ENCODE results near the gene RHBDL2. TPM values are rescaled to one million over a fixed set of nuclear protein-coding genes. Genes with fewer than 3 reads are reported as not detected.
A peak's percentile ranks its signal among the peaks of the same experiment; 100 is the strongest.

The RHBDL2 gene
- total and polyA plus RNA-seq, 10 of the 15 experiments (the other 5 are each of a cell fraction or from before 2014, with no cell fraction given) = 0.05 TPM; not detected in 9

DNA sequence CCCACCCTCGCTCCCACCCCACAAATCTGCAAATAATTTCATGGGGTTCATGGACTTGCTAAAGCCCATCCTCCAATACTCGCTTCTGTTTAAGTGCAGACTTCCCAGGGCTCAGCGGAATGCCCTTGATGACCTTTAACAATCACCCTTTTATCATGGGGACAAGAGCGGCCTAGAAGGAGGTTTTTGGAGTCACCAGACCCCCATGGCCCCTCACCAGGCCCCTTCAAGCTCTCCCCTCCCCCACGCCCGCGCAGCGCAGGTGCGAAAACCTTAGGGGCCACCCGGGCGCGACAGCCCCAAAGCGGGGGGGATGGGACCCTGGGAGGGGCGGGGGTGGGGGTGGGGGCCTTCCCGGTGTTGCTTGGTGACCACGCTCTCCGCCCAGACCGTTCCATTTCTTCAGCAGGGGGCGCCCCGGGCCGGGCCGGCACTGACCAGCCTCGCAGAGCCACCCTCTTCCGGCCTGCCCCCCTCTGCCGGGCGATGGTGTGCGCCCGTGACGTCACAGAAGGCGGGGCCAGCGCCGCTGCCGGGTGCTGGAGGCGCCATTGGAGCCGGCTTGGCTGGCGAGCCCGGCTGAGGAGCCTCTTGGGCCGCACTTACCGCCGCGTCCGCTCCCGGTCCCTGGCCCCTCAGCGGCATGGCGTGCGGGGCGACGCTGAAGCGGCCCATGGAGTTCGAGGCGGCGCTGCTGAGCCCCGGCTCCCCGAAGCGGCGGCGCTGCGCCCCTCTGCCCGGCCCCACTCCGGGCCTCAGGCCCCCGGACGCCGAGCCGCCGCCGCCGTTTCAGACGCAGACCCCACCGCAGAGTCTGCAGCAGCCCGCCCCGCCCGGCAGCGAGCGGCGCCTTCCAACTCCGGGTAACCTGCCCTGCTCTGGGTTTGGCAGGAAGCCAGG, 49.4 kb upstream of the RHBDL2 start, which contains the start of gene AKIRIN1 (continued):
- TF ChIP-seq, protein P1, sequence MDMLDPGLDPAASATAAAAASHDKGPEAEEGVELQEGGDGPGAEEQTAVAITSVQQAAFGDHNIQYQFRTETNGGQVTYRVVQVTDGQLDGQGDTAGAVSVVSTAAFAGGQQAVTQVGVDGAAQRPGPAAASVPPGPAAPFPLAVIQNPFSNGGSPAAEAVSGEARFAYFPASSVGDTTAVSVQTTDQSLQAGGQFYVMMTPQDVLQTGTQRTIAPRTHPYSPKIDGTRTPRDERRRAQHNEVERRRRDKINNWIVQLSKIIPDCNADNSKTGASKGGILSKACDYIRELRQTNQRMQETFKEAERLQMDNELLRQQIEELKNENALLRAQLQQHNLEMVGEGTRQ (IDR thresholded peaks at IDR 0.05; ENCODE audit: borderline replicate concordance, low read depth, low read length) = no peak
- TF ChIP-seq TAF1 (IDR thresholded peaks at IDR 0.05; ENCODE audit: borderline replicate concordance, low read depth, low read length) = peak; percentile 91
- TF ChIP-seq NR2F1 (conservative IDR thresholded peaks at IDR 0.05) = peak; percentile 87
- no peak for TF ChIP-seq EP300 (IDR thresholded peaks at IDR 0.05; ENCODE audit: borderline replicate concordance in 1 of 2, control insufficient read depth in 1 of 2, low read depth in 2 of 2, low read length in 2 of 2)
- TF ChIP-seq SMARCA5 (IDR thresholded peaks at IDR 0.05) = peak; percentile 75; the same call in 1 of the 2 replicates
- TF ChIP-seq, protein P2, sequence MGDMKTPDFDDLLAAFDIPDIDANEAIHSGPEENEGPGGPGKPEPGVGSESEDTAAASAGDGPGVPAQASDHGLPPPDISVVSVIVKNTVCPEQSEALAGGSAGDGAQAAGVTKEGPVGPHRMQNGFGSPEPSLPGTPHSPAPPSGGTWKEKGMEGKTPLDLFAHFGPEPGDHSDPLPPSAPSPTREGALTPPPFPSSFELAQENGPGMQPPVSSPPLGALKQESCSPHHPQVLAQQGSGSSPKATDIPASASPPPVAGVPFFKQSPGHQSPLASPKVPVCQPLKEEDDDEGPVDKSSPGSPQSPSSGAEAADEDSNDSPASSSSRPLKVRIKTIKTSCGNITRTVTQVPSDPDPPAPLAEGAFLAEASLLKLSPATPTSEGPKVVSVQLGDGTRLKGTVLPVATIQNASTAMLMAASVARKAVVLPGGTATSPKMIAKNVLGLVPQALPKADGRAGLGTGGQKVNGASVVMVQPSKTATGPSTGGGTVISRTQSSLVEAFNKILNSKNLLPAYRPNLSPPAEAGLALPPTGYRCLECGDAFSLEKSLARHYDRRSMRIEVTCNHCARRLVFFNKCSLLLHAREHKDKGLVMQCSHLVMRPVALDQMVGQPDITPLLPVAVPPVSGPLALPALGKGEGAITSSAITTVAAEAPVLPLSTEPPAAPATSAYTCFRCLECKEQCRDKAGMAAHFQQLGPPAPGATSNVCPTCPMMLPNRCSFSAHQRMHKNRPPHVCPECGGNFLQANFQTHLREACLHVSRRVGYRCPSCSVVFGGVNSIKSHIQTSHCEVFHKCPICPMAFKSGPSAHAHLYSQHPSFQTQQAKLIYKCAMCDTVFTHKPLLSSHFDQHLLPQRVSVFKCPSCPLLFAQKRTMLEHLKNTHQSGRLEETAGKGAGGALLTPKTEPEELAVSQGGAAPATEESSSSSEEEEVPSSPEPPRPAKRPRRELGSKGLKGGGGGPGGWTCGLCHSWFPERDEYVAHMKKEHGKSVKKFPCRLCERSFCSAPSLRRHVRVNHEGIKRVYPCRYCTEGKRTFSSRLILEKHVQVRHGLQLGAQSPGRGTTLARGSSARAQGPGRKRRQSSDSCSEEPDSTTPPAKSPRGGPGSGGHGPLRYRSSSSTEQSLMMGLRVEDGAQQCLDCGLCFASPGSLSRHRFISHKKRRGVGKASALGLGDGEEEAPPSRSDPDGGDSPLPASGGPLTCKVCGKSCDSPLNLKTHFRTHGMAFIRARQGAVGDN (IDR thresholded peaks at IDR 0.05) = peak; percentile 64
- TF ChIP-seq NFIC (IDR thresholded peaks at IDR 0.05; ENCODE audit: low read depth, low read length) = no peak
- TF ChIP-seq TCF7 (IDR thresholded peaks at IDR 0.05; ENCODE audit: borderline replicate concordance) = no peak
- no peak for TF ChIP-seq STAT3 (IDR thresholded peaks at IDR 0.05; ENCODE audit: low read depth, low read length)
- TF ChIP-seq NRF1 (conservative IDR thresholded peaks at IDR 0.05; ENCODE audit: low read depth, low read length) = 0 out of 2 replicates have a peak, but pooled peaks have one; percentile 4
- peak; percentile 96 for TF ChIP-seq CREM (IDR thresholded peaks at IDR 0.05; ENCODE audit: low read depth)
- no peak for TF ChIP-seq CBX5 (IDR thresholded peaks at IDR 0.05; ENCODE audit: low read depth)
- no peak for TF ChIP-seq CBX3 (IDR thresholded peaks at IDR 0.05; ENCODE audit: borderline replicate concordance, low read depth)
- TF ChIP-seq, protein P3, sequence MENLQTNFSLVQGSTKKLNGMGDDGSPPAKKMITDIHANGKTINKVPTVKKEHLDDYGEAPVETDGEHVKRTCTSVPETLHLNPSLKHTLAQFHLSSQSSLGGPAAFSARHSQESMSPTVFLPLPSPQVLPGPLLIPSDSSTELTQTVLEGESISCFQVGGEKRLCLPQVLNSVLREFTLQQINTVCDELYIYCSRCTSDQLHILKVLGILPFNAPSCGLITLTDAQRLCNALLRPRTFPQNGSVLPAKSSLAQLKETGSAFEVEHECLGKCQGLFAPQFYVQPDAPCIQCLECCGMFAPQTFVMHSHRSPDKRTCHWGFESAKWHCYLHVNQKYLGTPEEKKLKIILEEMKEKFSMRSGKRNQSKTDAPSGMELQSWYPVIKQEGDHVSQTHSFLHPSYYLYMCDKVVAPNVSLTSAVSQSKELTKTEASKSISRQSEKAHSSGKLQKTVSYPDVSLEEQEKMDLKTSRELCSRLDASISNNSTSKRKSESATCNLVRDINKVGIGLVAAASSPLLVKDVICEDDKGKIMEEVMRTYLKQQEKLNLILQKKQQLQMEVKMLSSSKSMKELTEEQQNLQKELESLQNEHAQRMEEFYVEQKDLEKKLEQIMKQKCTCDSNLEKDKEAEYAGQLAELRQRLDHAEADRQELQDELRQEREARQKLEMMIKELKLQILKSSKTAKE (IDR thresholded peaks at IDR 0.05; ENCODE audit: low read depth, poor library complexity, severe bottlenecking) = no peak
- TF ChIP-seq CBFB (IDR thresholded peaks at IDR 0.05; ENCODE audit: low read depth) = 0 out of 2 replicates have a peak, but pooled peaks have one; percentile 34
- no peak for TF ChIP-seq RAD51 (IDR thresholded peaks at IDR 0.05)
- peak; percentile 73; the same call in 1 of the 2 replicates for TF ChIP-seq TCF12 (IDR thresholded peaks at IDR 0.05; ENCODE audit: low read depth, low read length)
- TF ChIP-seq NR2C2 (IDR thresholded peaks at IDR 0.05; ENCODE audit: borderline replicate concordance, control insufficient read depth, insufficient read length, low read depth) = no peak
- TF ChIP-seq, protein P4, sequence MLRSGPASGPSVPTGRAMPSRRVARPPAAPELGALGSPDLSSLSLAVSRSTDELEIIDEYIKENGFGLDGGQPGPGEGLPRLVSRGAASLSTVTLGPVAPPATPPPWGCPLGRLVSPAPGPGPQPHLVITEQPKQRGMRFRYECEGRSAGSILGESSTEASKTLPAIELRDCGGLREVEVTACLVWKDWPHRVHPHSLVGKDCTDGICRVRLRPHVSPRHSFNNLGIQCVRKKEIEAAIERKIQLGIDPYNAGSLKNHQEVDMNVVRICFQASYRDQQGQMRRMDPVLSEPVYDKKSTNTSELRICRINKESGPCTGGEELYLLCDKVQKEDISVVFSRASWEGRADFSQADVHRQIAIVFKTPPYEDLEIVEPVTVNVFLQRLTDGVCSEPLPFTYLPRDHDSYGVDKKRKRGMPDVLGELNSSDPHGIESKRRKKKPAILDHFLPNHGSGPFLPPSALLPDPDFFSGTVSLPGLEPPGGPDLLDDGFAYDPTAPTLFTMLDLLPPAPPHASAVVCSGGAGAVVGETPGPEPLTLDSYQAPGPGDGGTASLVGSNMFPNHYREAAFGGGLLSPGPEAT (IDR thresholded peaks at IDR 0.05; ENCODE audit: low read depth) = no peak
- TF ChIP-seq CHD1 (IDR thresholded peaks at IDR 0.05; ENCODE audit: low read depth, low read length) = peak; percentile 99
- peak; percentile 88 for TF ChIP-seq IKZF1 (conservative IDR thresholded peaks at IDR 0.05)
- no peak for TF ChIP-seq CHD4 (IDR thresholded peaks at IDR 0.05)
